GM12878 (cell line): ENCODE data around the gene H19.

ENCODE experiments used
- BACH1 ChIP-seq: fragments of 450-650 bp; IDR thresholded peaks from 2 replicates; pipeline ENCODE4 v1.6.1; 2017; ENCODE audit warnings: mild to moderate bottlenecking, borderline replicate concordance
- CHD1 ChIP-seq: IDR thresholded peaks from 2 replicates; pipeline ENCODE4 v1.6.1; 2012; ENCODE audit warnings: low read depth, low read length, improper control_type of control experiment
- CTCF ChIP-seq, 3 experiments: IDR thresholded peaks in 2 of 3; conservative IDR thresholded peaks in 1 of 3; 2 replicates each; pipeline ENCODE4 v1.5.1; 2011; ENCODE audit warnings: low read depth in 3 of 3, low read length in 3 of 3, mild to moderate bottlenecking in 3 of 3, control low read depth in 2 of 3, moderate library complexity in 2 of 3, inconsistent platforms in 1 of 3, mixed read lengths in 1 of 3; ENCODE audit not compliant: control insufficient read depth in 2 of 3, insufficient read depth in 1 of 3; ENCODE audit errors: extremely low read depth in 1 of 3
- EP300 ChIP-seq, 2 experiments: fragments of 150-350 bp in 1 of 2; IDR thresholded peaks; 2 replicates each; pipeline ENCODE4 v1.6.1; 2011 to 2012; ENCODE audit warnings: low read depth in 2 of 2, low read length in 2 of 2, borderline replicate concordance in 1 of 2, improper control_type of control experiment in 1 of 2, inconsistent platforms in 1 of 2; ENCODE audit not compliant: control insufficient read depth in 1 of 2
- GABPA ChIP-seq: IDR thresholded peaks from 2 replicates; pipeline ENCODE4 v1.6.1; 2014; ENCODE audit warnings: antibody characterized with exemption, low read depth, mild to moderate bottlenecking, inconsistent platforms
- IRF5 ChIP-seq: fragments of 450-650 bp; IDR thresholded peaks from 2 replicates; pipeline ENCODE4 v1.6.1; 2017; ENCODE audit warnings: borderline replicate concordance
- NFXL1 ChIP-seq: fragments of 450-650 bp; IDR thresholded peaks from 2 replicates; pipeline ENCODE4 v1.6.1; 2017; ENCODE audit warnings: antibody characterized with exemption, mild to moderate bottlenecking, borderline replicate concordance
- POLR2A ChIP-seq: IDR thresholded peaks from 2 replicates; pipeline ENCODE4 v1.6.1; 2011; ENCODE audit warnings: low read depth, mild to moderate bottlenecking, low read length
- RBBP5 ChIP-seq: fragments of 200-600 bp; sonication (generic); conservative IDR thresholded peaks from 2 replicates; pipeline ENCODE4 v1.6.1; 2016
- SKIL ChIP-seq: fragments of 450-650 bp; IDR thresholded peaks from 2 replicates; pipeline ENCODE4 v1.6.1; 2017; ENCODE audit warnings: mild to moderate bottlenecking, low read depth, inconsistent platforms; ENCODE audit not compliant: poor library complexity, severe bottlenecking
- TAF1 ChIP-seq: IDR thresholded peaks from 2 replicates; pipeline ENCODE4 v1.6.1; 2011; ENCODE audit warnings: mild to moderate bottlenecking, low read depth, low read length, borderline replicate concordance
- WRNIP1 ChIP-seq: IDR thresholded peaks from 2 replicates; pipeline ENCODE4 v1.6.1; 2011; ENCODE audit warnings: low read depth, low read length, improper control_type of control experiment, borderline replicate concordance
- ZBTB11 ChIP-seq: fragments of 450-650 bp; formaldehyde crosslinking; IDR thresholded peaks from 2 replicates; pipeline ENCODE4 v1.5.0; 2022; ENCODE audit warnings: mild to moderate bottlenecking, missing genetic modification characterization

GRCh38 chr11:1963864-1964263 lies 33.8 kb downstream of the H19 start:
- TF ChIP-seq CTCF (IDR thresholded peaks at IDR 0.05 in 2 of 3, conservative IDR thresholded peaks at IDR 0.05 in 1 of 3; ENCODE audit: control insufficient read depth in 2 of 3, extremely low read depth in 1 of 3, insufficient read depth in 1 of 3, low read depth in 3 of 3, low read length in 3 of 3) (no peak), GABPA (no peak), WRNIP1 (no peak), SKIL (no peak), EP300 (IDR thresholded peaks at IDR 0.05; ENCODE audit: borderline replicate concordance in 1 of 2, control insufficient read depth in 1 of 2, low read depth in 2 of 2, low read length in 2 of 2) (no peak), ZBTB11 (CRISPR knock-in tag) (no peak), BACH1 (no peak), CHD1 (no peak), TAF1 (no peak), POLR2A (no peak), NFXL1 (no peak), RBBP5 (no peak), IRF5 (no peak)
